ENCODE results near the gene BRWD1.
A peak's percentile ranks its signal among the peaks of the same experiment; 100 is the strongest.

Gene BRWD1

DNA sequence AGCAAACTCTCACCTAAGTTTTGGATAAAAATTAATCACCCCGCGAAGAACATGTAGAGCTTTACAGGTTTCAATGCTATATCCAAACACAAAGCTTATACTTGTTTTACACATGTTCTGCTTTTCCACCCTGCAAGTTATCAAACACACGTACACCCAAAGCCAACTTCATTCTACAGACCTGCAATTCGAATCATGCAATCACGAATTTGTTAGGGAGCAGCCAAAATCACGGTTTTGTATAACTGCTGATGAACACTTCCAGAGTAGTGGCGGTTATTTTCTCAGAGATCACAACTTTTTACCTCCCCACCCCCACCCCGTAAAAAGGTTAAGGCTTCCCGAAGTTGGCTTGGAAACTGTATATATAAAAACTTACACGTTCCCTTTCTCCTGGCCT lies 34.1 kb upstream of the BRWD1 start:
- no peak for DNase-seq (ENCODE audit: insufficient read length, low spot score)
- FAIRE-seq, result no peak
- TF ChIP-seq POLR2A (IDR thresholded peaks at IDR 0.05; ENCODE audit: low read depth, low read length) (no peak), PAX5 (IDR thresholded peaks at IDR 0.05; ENCODE audit: insufficient read depth, low read length, severe bottlenecking) (no peak), POLR2AphosphoS5 (IDR thresholded peaks at IDR 0.05; ENCODE audit: low read depth, low read length) (no peak), POU2F2 (IDR thresholded peaks at IDR 0.05; ENCODE audit: low read depth, low read length) (no peak), SPI1 (IDR thresholded peaks at IDR 0.05; ENCODE audit: low read depth, low read length) (no peak), TAF1 (IDR thresholded peaks at IDR 0.05; ENCODE audit: low read depth, low read length) (no peak)

- DNase-seq (ENCODE audit: insufficient read length, low spot score) (no peak), FAIRE-seq (no peak)
- TF ChIP-seq TAF1 (IDR thresholded peaks at IDR 0.05; ENCODE audit: low read depth, low read length), result no peak
- TF ChIP-seq POU2F2 (IDR thresholded peaks at IDR 0.05; ENCODE audit: low read depth, low read length), result no peak
- no peak for TF ChIP-seq POLR2A (IDR thresholded peaks at IDR 0.05; ENCODE audit: low read depth, low read length)
- no peak for TF ChIP-seq PAX5 (IDR thresholded peaks at IDR 0.05; ENCODE audit: insufficient read depth, low read length, severe bottlenecking)
- TF ChIP-seq SPI1 (IDR thresholded peaks at IDR 0.05; ENCODE audit: low read depth, low read length), result no peak
- TF ChIP-seq POLR2AphosphoS5 (IDR thresholded peaks at IDR 0.05; ENCODE audit: low read depth, low read length), result no peak
Measured at GRCh38 chr21:39346671-39347331, 33.4 kb upstream of the BRWD1 start.

DNA sequence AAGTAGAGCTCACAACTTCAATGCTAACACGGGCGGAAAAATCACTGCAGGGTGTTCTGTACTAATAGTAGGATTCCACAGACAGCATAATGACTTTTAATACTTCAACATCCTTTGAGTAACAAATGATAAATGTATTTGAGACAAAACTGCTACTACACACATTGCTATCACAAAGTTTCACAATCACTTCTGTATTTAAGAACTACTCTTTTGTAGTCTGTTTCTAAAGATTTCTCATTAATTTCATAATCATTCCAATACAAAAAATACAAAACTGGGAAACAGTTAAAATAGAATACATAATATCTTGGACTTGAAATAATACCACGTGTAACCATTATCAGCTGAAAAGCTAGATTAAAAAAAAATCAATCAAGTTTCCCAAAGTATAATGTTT lies 32.8 kb upstream of the BRWD1 start:
- FAIRE-seq (no peak), DNase-seq (ENCODE audit: insufficient read length, low spot score) (no peak)
- TF ChIP-seq POLR2AphosphoS5 (IDR thresholded peaks at IDR 0.05; ENCODE audit: low read depth, low read length) (no peak), TAF1 (IDR thresholded peaks at IDR 0.05; ENCODE audit: low read depth, low read length) (no peak), SPI1 (IDR thresholded peaks at IDR 0.05; ENCODE audit: low read depth, low read length) (no peak), POU2F2 (IDR thresholded peaks at IDR 0.05; ENCODE audit: low read depth, low read length) (no peak), PAX5 (IDR thresholded peaks at IDR 0.05; ENCODE audit: insufficient read depth, low read length, severe bottlenecking) (no peak), POLR2A (IDR thresholded peaks at IDR 0.05; ENCODE audit: low read depth, low read length) (no peak)

- FAIRE-seq (no peak), DNase-seq (ENCODE audit: insufficient read length, low spot score) (no peak)
- TF ChIP-seq TAF1 (IDR thresholded peaks at IDR 0.05; ENCODE audit: low read depth, low read length), result no peak
- no peak for TF ChIP-seq PAX5 (IDR thresholded peaks at IDR 0.05; ENCODE audit: insufficient read depth, low read length, severe bottlenecking)
- TF ChIP-seq POLR2AphosphoS5 (IDR thresholded peaks at IDR 0.05; ENCODE audit: low read depth, low read length), result no peak
- no peak for TF ChIP-seq SPI1 (IDR thresholded peaks at IDR 0.05; ENCODE audit: low read depth, low read length)
Measured at GRCh38 chr21:39345440-39345839, 32.0 kb upstream of the BRWD1 start.

DNA sequence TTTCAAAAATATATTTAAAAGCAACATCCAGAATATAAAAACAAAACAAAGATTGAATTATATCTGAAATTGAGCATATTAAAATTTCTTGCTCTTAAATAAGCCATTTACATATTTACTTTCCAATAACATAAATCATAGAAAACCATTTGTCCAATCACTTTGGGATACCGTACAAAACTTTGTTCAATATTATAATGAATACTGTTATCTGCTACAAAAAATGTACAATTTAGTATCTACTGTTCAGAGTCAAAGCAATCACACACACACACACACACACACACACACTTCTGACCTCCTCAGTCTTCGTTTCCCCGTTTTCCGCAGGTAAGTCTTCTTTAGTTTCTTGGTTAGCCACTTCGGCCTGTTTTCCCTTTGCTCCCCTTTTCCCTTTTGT lies 31.4 kb upstream of the BRWD1 start:
- FAIRE-seq, result no peak
- TF ChIP-seq SPI1 (IDR thresholded peaks at IDR 0.05; ENCODE audit: low read depth, low read length) (no peak), POU2F2 (IDR thresholded peaks at IDR 0.05; ENCODE audit: low read depth, low read length) (no peak), POLR2AphosphoS5 (IDR thresholded peaks at IDR 0.05; ENCODE audit: low read depth, low read length) (no peak), TAF1 (IDR thresholded peaks at IDR 0.05; ENCODE audit: low read depth, low read length) (no peak), PAX5 (IDR thresholded peaks at IDR 0.05; ENCODE audit: insufficient read depth, low read length, severe bottlenecking) (no peak), POLR2A (IDR thresholded peaks at IDR 0.05; ENCODE audit: low read depth, low read length) (no peak)
- no peak for DNase-seq (ENCODE audit: insufficient read length, low spot score)

- FAIRE-seq, result no peak
- TF ChIP-seq PAX5 (IDR thresholded peaks at IDR 0.05; ENCODE audit: insufficient read depth, low read length, severe bottlenecking) (no peak), POLR2AphosphoS5 (IDR thresholded peaks at IDR 0.05; ENCODE audit: low read depth, low read length) (peak; percentile 66), POLR2A (IDR thresholded peaks at IDR 0.05; ENCODE audit: low read depth, low read length) (peak; percentile 37; the same call in 1 of the 2 replicates)
- DNase-seq (ENCODE audit: insufficient read length, low spot score), result no peak
Measured at GRCh38 chr21:39341249-39341923, 28.0 kb upstream of the BRWD1 start.

- FAIRE-seq, result no peak
- no peak for TF ChIP-seq SPI1 (IDR thresholded peaks at IDR 0.05; ENCODE audit: low read depth, low read length)
- no peak for TF ChIP-seq TAF1 (IDR thresholded peaks at IDR 0.05; ENCODE audit: low read depth, low read length)
- TF ChIP-seq POU2F2 (IDR thresholded peaks at IDR 0.05; ENCODE audit: low read depth, low read length), result no peak
- no peak for TF ChIP-seq PAX5 (IDR thresholded peaks at IDR 0.05; ENCODE audit: insufficient read depth, low read length, severe bottlenecking)
- TF ChIP-seq POLR2A (IDR thresholded peaks at IDR 0.05; ENCODE audit: low read depth, low read length), result no peak
- TF ChIP-seq POLR2AphosphoS5 (IDR thresholded peaks at IDR 0.05; ENCODE audit: low read depth, low read length), result no peak
- no peak for DNase-seq (ENCODE audit: insufficient read length, low spot score)
Measured at GRCh38 chr21:39340687-39341086, 27.3 kb upstream of the BRWD1 start.

GRCh38 chr21:39339231-39339630 lies 25.8 kb upstream of the BRWD1 start:
- FAIRE-seq, result no peak

GRCh38 chr21:39336457-39337008 lies 23.1 kb upstream of the BRWD1 start:
- FAIRE-seq, result no peak
- DNase-seq (ENCODE audit: insufficient read length, low spot score), result no peak
- no peak for TF ChIP-seq TAF1 (IDR thresholded peaks at IDR 0.05; ENCODE audit: low read depth, low read length)
- TF ChIP-seq SPI1 (IDR thresholded peaks at IDR 0.05; ENCODE audit: low read depth, low read length), result no peak
- TF ChIP-seq POLR2A (IDR thresholded peaks at IDR 0.05; ENCODE audit: low read depth, low read length), result no peak
- TF ChIP-seq POLR2AphosphoS5 (IDR thresholded peaks at IDR 0.05; ENCODE audit: low read depth, low read length), result no peak

More at GRCh38 chr21:39339231-39339630, 25.8 kb upstream of the BRWD1 start:
- TF ChIP-seq PAX5 (IDR thresholded peaks at IDR 0.05; ENCODE audit: insufficient read depth, low read length, severe bottlenecking) (no peak), TAF1 (IDR thresholded peaks at IDR 0.05; ENCODE audit: low read depth, low read length) (no peak), POLR2A (IDR thresholded peaks at IDR 0.05; ENCODE audit: low read depth, low read length) (no peak), SPI1 (IDR thresholded peaks at IDR 0.05; ENCODE audit: low read depth, low read length) (no peak), POLR2AphosphoS5 (IDR thresholded peaks at IDR 0.05; ENCODE audit: low read depth, low read length) (no peak), POU2F2 (IDR thresholded peaks at IDR 0.05; ENCODE audit: low read depth, low read length) (no peak)
- no peak for DNase-seq (ENCODE audit: insufficient read length, low spot score)
